ENCODE results near the gene KDM5C.

DNA sequence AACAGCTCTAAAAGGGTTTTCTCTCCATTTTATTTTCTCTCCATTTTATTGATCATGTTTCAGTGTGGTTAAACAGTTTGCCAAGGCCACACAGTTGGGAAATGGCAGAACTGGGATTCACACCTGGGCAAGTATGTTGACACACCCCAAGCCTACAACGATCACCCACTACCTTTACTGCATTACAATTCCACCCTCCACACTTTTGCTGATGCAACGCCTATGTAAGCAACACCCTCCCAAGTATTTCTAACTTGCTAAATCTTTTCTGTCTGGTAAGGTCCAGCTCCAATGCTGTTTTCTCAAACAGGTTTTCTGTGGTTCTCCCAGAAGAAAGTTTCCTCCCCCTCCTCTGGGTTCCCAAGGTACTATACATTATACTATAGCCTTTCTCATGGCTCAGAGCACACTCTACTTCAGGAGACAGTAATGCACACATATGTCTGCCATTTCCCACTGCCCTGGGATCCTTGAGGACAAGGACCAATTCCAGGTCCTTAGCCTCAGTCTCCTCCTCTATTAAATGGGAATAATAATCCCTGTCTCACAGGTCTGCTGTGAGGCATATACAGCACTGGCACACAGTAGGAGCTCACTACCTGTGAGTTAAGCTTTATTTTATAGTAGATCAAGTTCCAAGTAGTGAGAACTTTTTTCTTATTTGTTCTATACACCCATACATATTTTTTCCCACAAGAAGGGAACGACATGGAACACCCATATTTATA is 28.4 kb upstream of the KDM5C start:
- no peak for TF ChIP-seq RAD21 (conservative IDR thresholded peaks at IDR 0.05)
- TF ChIP-seq EP300 (conservative IDR thresholded peaks at IDR 0.05; ENCODE audit: poor library complexity, severe bottlenecking), result no peak
- TF ChIP-seq CTCF (IDR thresholded peaks at IDR 0.05; ENCODE audit: poor library complexity, severe bottlenecking), result no peak
- no peak for TF ChIP-seq REST (IDR thresholded peaks at IDR 0.05; ENCODE audit: borderline replicate concordance)
- TF ChIP-seq EZH2 (IDR thresholded peaks at IDR 0.05; ENCODE audit: borderline replicate concordance, insufficient read depth, low read length, poor library complexity, severe bottlenecking), result no peak
- TF ChIP-seq POLR2AphosphoS5 (IDR thresholded peaks at IDR 0.05), result no peak
- TF ChIP-seq TAF1 (IDR thresholded peaks at IDR 0.05; ENCODE audit: low read depth), result no peak

Measured in neural cell (in vitro differentiated cells).